ENCODE measurements around the gene SCYL2.

DNA sequence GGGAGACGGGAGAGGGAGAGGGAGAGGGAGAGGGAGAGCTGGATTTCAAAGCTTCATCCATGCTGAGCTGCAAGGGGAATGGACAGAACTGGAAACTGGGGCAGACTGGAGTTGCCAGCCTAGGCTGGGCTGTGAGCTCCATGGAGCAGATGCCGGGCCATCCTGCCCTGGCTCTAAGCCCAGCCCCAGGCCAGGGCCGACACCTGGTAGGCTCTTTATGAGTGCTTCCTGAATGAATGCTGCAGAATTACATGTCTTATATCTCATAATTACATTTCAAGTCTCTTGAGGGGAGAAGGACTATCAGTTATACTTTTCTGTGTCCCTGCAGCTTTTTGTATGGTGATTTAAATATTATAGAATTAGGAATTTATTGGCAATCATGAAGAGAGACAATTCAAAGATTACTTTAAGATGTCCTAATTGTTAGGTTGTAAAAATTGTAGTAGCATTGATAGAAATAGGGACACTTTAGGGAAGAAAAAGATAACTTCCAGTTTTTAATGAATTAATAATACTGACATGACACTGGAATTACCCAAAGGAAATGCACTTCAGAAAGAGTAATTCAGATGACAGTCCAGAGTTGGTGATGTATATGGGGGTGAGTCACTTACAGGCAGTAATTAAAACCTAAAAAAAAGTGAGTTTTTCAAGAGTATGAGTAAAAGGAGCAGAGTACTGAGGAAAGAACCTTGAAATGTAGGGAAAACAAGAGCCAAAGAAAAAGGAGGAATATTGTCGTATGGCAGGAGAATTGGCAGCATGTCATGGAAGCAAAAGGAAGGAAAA, 29.0 kb downstream of the SCYL2 start:
- TF ChIP-seq, protein P1, sequence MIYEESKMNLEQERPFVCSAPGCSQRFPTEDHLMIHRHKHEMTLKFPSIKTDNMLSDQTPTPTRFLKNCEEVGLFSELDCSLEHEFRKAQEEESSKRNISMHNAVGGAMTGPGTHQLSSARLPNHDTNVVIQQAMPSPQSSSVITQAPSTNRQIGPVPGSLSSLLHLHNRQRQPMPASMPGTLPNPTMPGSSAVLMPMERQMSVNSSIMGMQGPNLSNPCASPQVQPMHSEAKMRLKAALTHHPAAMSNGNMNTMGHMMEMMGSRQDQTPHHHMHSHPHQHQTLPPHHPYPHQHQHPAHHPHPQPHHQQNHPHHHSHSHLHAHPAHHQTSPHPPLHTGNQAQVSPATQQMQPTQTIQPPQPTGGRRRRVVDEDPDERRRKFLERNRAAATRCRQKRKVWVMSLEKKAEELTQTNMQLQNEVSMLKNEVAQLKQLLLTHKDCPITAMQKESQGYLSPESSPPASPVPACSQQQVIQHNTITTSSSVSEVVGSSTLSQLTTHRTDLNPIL (CRISPR knock-in tag; IDR thresholded peaks at IDR 0.05; ENCODE audit: low read depth), result no peak
- no peak for TF ChIP-seq RARB (CRISPR knock-in tag; IDR thresholded peaks at IDR 0.05)
- no peak for TF ChIP-seq OSR1 (CRISPR knock-in tag; IDR thresholded peaks at IDR 0.05)
- no peak for TF ChIP-seq CSDC2 (CRISPR knock-in tag; IDR thresholded peaks at IDR 0.05)
- TF ChIP-seq, protein P2, sequence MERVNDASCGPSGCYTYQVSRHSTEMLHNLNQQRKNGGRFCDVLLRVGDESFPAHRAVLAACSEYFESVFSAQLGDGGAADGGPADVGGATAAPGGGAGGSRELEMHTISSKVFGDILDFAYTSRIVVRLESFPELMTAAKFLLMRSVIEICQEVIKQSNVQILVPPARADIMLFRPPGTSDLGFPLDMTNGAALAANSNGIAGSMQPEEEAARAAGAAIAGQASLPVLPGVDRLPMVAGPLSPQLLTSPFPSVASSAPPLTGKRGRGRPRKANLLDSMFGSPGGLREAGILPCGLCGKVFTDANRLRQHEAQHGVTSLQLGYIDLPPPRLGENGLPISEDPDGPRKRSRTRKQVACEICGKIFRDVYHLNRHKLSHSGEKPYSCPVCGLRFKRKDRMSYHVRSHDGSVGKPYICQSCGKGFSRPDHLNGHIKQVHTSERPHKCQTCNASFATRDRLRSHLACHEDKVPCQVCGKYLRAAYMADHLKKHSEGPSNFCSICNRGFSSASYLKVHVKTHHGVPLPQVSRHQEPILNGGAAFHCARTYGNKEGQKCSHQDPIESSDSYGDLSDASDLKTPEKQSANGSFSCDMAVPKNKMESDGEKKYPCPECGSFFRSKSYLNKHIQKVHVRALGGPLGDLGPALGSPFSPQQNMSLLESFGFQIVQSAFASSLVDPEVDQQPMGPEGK (CRISPR knock-in tag; IDR thresholded peaks at IDR 0.05; ENCODE audit: borderline replicate concordance), result no peak
- no peak for TF ChIP-seq SNAI2 (CRISPR knock-in tag; IDR thresholded peaks at IDR 0.05)
- no peak for TF ChIP-seq BACH2 (CRISPR knock-in tag; IDR thresholded peaks at IDR 0.05; ENCODE audit: borderline replicate concordance)
- TF ChIP-seq ISL1 (CRISPR knock-in tag; IDR thresholded peaks at IDR 0.05), result no peak
- TF ChIP-seq, protein P3, sequence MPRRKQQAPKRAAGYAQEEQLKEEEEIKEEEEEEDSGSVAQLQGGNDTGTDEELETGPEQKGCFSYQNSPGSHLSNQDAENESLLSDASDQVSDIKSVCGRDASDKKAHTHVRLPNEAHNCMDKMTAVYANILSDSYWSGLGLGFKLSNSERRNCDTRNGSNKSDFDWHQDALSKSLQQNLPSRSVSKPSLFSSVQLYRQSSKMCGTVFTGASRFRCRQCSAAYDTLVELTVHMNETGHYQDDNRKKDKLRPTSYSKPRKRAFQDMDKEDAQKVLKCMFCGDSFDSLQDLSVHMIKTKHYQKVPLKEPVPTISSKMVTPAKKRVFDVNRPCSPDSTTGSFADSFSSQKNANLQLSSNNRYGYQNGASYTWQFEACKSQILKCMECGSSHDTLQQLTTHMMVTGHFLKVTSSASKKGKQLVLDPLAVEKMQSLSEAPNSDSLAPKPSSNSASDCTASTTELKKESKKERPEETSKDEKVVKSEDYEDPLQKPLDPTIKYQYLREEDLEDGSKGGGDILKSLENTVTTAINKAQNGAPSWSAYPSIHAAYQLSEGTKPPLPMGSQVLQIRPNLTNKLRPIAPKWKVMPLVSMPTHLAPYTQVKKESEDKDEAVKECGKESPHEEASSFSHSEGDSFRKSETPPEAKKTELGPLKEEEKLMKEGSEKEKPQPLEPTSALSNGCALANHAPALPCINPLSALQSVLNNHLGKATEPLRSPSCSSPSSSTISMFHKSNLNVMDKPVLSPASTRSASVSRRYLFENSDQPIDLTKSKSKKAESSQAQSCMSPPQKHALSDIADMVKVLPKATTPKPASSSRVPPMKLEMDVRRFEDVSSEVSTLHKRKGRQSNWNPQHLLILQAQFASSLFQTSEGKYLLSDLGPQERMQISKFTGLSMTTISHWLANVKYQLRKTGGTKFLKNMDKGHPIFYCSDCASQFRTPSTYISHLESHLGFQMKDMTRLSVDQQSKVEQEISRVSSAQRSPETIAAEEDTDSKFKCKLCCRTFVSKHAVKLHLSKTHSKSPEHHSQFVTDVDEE (CRISPR knock-in tag; IDR thresholded peaks at IDR 0.05), result no peak
- no peak for TF ChIP-seq PPARA (CRISPR knock-in tag; IDR thresholded peaks at IDR 0.05; ENCODE audit: borderline replicate concordance)
